ENCODE results near the gene MS4A15. TPM values are rescaled to one million over a fixed set of nuclear protein-coding genes. Genes with fewer than 3 reads are reported as not detected.

The MS4A15 gene
- total RNA-seq, 1 donor from 2014 or later: not detected

GRCh38 chr11:60775420-60775961 lies 18.8 kb downstream of the MS4A15 start:
- H3K9me3 Mint-ChIP-seq: no peaks in the 10 kb centered on the region
- DNase-seq: peak; percentile 93
- H3K36me3 Mint-ChIP-seq (ENCODE audit: low read depth): no peaks in the 10 kb centered on the region
- no peak overlapping the region for H3K27ac Mint-ChIP-seq
- H3K27me3 Mint-ChIP-seq: peaks cover 13% of the 10 kb centered on the region
- intact Hi-C loops (cut with micrococcal nuclease): loop anchor here (1.0 to 5.0 kb wide), 2 partner anchors 112 to 612 kb away; no protein-coding TSS in a partner anchor
- H3K4me1 Mint-ChIP-seq: peaks cover 4% of the 10 kb centered on the region
- H3K4me3 Mint-ChIP-seq: no peak overlapping the region

- Mint-ChIP-seq H3K4me3 (no peak overlapping the region), H3K27ac (no peak overlapping the region), H3K27me3 (peaks cover 13% of the 10 kb centered on the region), H3K36me3 (ENCODE audit: low read depth) (no peaks in the 10 kb centered on the region), H3K9me3 (no peaks in the 10 kb centered on the region), H3K4me1 (peaks cover 4% of the 10 kb centered on the region)
- DNase-seq: no peak
- intact Hi-C loops (cut with micrococcal nuclease): loop anchor here (5.0 kb wide), 1 partner anchor 611 kb away; no protein-coding TSS in a partner anchor
Observed at GRCh38 chr11:60776167-60776566, 19.5 kb downstream of the MS4A15 start.

- Mint-ChIP-seq H3K9me3 (no peaks in the 10 kb centered on the region), H3K27me3 (peaks cover 13% of the 10 kb centered on the region), H3K27ac (no peak overlapping the region), H3K36me3 (ENCODE audit: low read depth) (no peaks in the 10 kb centered on the region), H3K4me3 (no peak overlapping the region), H3K4me1 (peaks cover 4% of the 10 kb centered on the region)
- intact Hi-C loops (cut with micrococcal nuclease): loop anchor here (5.0 kb wide), 1 partner anchor 610 kb away; no protein-coding TSS in a partner anchor
- no peak for DNase-seq
Observed at GRCh38 chr11:60777106-60777505, 20.4 kb downstream of the MS4A15 start.

GRCh38 chr11:60777572-60777971 lies 20.9 kb downstream of the MS4A15 start:
- Mint-ChIP-seq H3K9me3 (no peaks in the 10 kb centered on the region), H3K27ac (no peak overlapping the region), H3K4me3 (no peak overlapping the region), H3K36me3 (ENCODE audit: low read depth) (no peaks in the 10 kb centered on the region), H3K27me3 (peaks cover 13% of the 10 kb centered on the region), H3K4me1 (peaks cover 4% of the 10 kb centered on the region)
- DNase-seq: no peak
- intact Hi-C loops (cut with micrococcal nuclease): loop anchor here (5.0 kb wide), 1 partner anchor 610 kb away; no protein-coding TSS in a partner anchor

DNA sequence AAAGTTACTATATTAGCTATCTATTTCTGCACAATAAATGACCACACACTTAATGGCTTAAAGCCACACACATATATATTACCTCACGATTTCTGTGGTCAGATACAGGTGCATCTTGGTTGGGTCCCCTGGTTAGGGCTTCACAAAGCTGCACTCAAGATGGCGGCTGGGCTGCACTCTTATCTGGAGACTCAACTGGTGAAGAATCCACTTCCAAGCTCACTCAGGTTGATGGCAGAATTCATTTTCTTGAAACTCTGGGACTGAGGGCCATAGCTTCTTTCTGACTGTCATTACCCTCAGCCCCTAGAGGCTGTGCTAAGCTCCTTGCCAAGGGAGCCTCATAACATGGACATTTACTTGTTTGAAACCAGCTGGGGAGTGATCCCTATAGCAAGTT lies 23.4 kb downstream of the MS4A15 start:
- intact Hi-C loops (cut with micrococcal nuclease): no loop called here
- peaks cover 11% of the 10 kb centered on the region for H3K27me3 Mint-ChIP-seq
- no peak overlapping the region for H3K4me3 Mint-ChIP-seq

DNA sequence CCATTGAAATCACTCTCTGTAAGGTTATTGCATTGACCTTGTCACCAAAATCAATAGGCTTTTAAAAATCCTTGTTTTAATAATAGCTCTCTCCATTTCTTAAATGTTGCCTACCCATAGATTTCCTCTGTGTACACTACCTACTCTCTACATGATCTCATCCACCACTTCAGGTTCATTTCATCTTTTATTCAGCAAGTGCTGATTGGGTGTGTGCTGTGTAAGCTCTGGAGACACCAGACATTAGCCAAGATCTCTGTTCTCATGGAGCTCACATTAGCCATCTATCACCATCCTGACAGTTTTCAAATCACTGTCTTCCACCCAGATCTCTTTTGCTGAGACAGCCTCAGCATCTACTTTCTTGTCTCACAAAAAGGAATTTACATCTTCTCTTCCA lies 24.1 kb downstream of the MS4A15 start:
- no peak for DNase-seq
- H3K9me3 Mint-ChIP-seq: no peaks in the 10 kb centered on the region
- intact Hi-C loops (cut with micrococcal nuclease): no loop called here
- H3K4me1 Mint-ChIP-seq: no peaks in the 10 kb centered on the region
- H3K27me3 Mint-ChIP-seq: peaks cover 9% of the 10 kb centered on the region
- H3K27ac Mint-ChIP-seq: no peak overlapping the region
- H3K36me3 Mint-ChIP-seq (ENCODE audit: low read depth): no peaks in the 10 kb centered on the region
- H3K4me3 Mint-ChIP-seq: no peak overlapping the region

More for the DNA sequence above, 23.4 kb downstream of the MS4A15 start:
- Mint-ChIP-seq H3K36me3 (ENCODE audit: low read depth) (no peaks in the 10 kb centered on the region), H3K9me3 (no peaks in the 10 kb centered on the region), H3K27ac (no peak overlapping the region), H3K4me1 (peaks cover 4% of the 10 kb centered on the region)
- DNase-seq: no peak

DNA sequence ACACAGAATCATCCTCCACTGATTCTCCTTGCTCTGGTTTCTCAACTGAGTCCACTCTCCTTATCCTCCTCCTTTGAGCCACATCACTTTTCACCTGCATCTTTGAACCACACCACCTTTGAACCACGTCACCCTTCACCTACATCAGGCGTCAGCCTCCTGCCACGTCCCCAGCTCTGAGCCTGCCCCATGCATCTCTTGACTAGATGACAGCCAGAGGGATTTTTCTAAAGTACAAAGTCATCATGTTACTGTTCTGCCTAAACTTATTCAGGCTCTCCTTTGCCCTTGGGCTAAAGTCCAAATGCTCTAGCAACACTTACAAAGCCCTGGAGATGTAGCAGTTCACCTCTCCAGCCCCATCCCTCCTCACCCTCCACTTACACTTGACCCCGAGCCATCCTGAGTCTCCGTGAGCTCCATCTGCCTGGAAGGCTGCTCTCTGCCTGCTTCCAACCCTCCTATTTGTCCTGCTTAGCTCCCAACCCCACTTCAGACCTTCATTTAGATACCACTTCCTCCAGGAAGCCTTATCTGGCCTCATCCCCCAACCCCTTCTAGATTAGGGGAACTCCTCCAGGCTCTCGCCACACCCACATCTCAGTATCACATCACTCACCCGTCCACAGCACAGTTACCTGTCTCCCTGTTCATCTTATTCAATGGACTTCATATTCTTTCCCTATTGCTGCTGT lies 24.8 kb downstream of the MS4A15 start:
- Mint-ChIP-seq H3K36me3 (ENCODE audit: low read depth) (no peaks in the 10 kb centered on the region), H3K27me3 (peaks cover 9% of the 10 kb centered on the region), H3K4me1 (no peaks in the 10 kb centered on the region), H3K4me3 (no peak overlapping the region), H3K27ac (no peak overlapping the region), H3K9me3 (no peaks in the 10 kb centered on the region)
- intact Hi-C loops (cut with micrococcal nuclease): no loop called here
- no peak for DNase-seq

- H3K36me3 Mint-ChIP-seq (ENCODE audit: low read depth): no peaks in the 10 kb centered on the region
- no peaks in the 10 kb centered on the region for H3K9me3 Mint-ChIP-seq
- no peak overlapping the region for H3K27ac Mint-ChIP-seq
- peaks cover 9% of the 10 kb centered on the region for H3K27me3 Mint-ChIP-seq
- no peaks in the 10 kb centered on the region for H3K4me1 Mint-ChIP-seq
- intact Hi-C loops (cut with micrococcal nuclease): no loop called here
- no peak for DNase-seq
- H3K4me3 Mint-ChIP-seq: no peak overlapping the region
Observed at GRCh38 chr11:60781981-60782316, 25.3 kb downstream of the MS4A15 start.

GRCh38 chr11:60782393-60783140 lies 25.9 kb downstream of the MS4A15 start:
- no peak for DNase-seq
- Mint-ChIP-seq H3K4me3 (no peak overlapping the region), H3K9me3 (no peaks in the 10 kb centered on the region), H3K4me1 (no peaks in the 10 kb centered on the region), H3K36me3 (ENCODE audit: low read depth) (no peaks in the 10 kb centered on the region), H3K27me3 (peaks cover 5% of the 10 kb centered on the region), H3K27ac (no peak overlapping the region)
- intact Hi-C loops (cut with micrococcal nuclease): no loop called here

- DNase-seq: no peak
- Mint-ChIP-seq H3K27me3 (peaks cover 5% of the 10 kb centered on the region), H3K9me3 (no peaks in the 10 kb centered on the region), H3K4me1 (no peaks in the 10 kb centered on the region), H3K27ac (no peak overlapping the region), H3K36me3 (ENCODE audit: low read depth) (no peaks in the 10 kb centered on the region), H3K4me3 (no peak overlapping the region)
- intact Hi-C loops (cut with micrococcal nuclease): no loop called here
Observed at GRCh38 chr11:60783141-60783484, 26.4 kb downstream of the MS4A15 start.

DNA sequence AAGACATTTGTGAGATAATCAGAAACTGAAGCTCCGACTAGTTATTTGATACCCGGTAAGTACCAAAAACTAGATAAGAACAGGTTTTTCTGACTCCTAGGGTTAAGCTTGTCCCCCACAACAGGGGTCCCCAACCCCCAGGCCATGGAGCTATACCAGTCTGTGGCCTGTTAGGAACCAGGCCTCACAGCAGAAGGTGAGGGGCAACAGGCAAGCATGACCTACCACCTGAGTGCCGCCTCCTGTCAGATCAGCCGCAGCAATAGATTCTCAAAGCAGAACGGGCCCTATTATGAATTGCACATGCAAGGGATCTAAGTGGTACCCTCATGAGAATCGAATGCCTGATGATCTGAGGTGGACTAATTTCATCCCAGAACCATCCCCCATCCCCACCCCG lies 27.2 kb downstream of the MS4A15 start:
- Mint-ChIP-seq H3K36me3 (ENCODE audit: low read depth) (no peaks in the 10 kb centered on the region), H3K4me3 (no peak overlapping the region), H3K27ac (no peak overlapping the region), H3K9me3 (no peaks in the 10 kb centered on the region), H3K4me1 (no peaks in the 10 kb centered on the region), H3K27me3 (peaks cover 3% of the 10 kb centered on the region)
- DNase-seq: no peak
- intact Hi-C loops (cut with micrococcal nuclease): no loop called here

DNA sequence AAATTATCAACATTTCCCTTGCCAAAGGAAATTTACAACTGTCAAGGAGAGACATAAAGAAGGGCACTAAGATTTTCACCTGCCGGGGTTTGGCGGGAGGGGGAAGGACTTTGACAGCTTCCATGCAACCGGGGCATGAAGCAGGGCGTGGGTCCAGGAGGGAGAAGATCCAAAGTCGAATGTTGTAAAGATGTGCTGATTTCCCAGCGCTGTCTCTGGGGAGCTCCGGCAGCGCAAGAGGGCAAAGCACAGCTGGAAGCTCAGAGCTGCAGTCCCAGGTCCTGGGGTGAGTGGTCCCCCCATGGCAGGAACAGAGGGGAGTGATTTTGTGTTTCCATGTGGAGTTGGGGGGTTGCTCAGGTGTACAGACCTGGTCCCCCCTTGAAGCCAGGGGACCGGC lies 28.5 kb downstream of the MS4A15 start, which contains the start of gene MS4A10:
MS4A10 (plus strand) TSS at position 198 of the 400 bp plus-strand sequence. CDS start 5,003 bp downstream, outside the sequence.
- DNase-seq: no peak
- Mint-ChIP-seq H3K36me3 (ENCODE audit: low read depth) (no peaks in the 10 kb centered on the region), H3K4me3 (no peak within 1 kb of the TSS), H3K4me1 (no peaks in the 10 kb centered on the region), H3K27ac (no peak within 1 kb of the TSS), H3K9me3 (no peaks in the 10 kb centered on the region), H3K27me3 (peaks cover 1% of the 10 kb centered on the region)
- intact Hi-C loops (cut with micrococcal nuclease): no loop called here

DNA sequence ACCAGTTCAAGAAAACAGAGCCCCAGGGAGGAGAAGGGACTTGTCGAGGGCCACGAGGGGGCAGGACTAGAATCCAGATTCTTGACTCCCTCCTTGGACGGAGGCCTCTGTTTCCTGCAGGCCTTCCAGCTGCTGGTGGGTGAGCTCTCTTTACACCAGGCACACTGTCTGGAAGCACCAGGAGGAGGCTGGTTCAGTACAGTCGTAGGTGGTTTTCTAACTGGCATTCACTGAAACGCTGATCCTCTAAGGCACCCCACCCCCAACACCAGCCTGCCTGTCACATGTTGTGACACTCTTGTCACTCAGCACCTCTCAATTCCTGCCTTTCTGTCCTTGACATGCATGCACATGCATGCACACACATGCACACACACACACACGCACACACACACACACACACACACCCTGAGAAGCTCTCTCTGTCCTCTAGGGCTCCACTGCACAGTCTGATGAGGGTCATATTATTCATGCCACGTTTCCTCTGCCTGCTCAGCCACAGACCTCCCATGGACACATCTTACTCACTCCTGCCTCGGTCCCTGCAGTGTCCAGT lies 29.2 kb downstream of the MS4A15 start:
- no peak for DNase-seq
- no peak overlapping the region for H3K4me3 Mint-ChIP-seq
- intact Hi-C loops (cut with micrococcal nuclease): no loop called here
- H3K27me3 Mint-ChIP-seq: no peaks in the 10 kb centered on the region
- no peaks in the 10 kb centered on the region for H3K9me3 Mint-ChIP-seq
- H3K4me1 Mint-ChIP-seq: no peaks in the 10 kb centered on the region
- H3K36me3 Mint-ChIP-seq (ENCODE audit: low read depth): no peaks in the 10 kb centered on the region
- H3K27ac Mint-ChIP-seq: no peak overlapping the region

All from activated CD4-positive, alpha-beta T cell treated with anti-CD3 and anti-CD28 coated beads, Interleukin-2, amount 10 ng/mL, durations not matched to agents 24 days and 14 days (primary cell).